HEK293 (cell line): Measurements from ENCODE around the gene AKT3.
A peak's percentile ranks its signal among the peaks of the same experiment; 100 is the strongest.

Experiments used
- CTCF ChIA-PET: fragments of 350-600 bp; formaldehyde crosslinking; extraction: SDS; loops from one replicate; lab custom pipeline; 2021; ENCODE audit warnings: antibody characterized with exemption; lab: Yijun Ruan, JAX
- POLR2A ChIA-PET: fragments of 300-600 bp; formaldehyde crosslinking; extraction: SDS; loops from one replicate; lab custom pipeline; 2020; ENCODE audit warnings: antibody characterized with exemption, inconsistent platforms; lab: Yijun Ruan, JAX
- H3K27ac ChIP-seq: fragments of 200-500 bp; sonication (Bioruptor generic); 2 replicates; pipeline ENCODE4 v1.5.1; 2014; ENCODE audit warnings: low read depth, low read length, control low read depth, inconsistent platforms; ENCODE audit errors: extremely low read depth
- H3K36me3 ChIP-seq, 2 experiments: fragments of 200-500 bp in 1 of 2; sonication (Bioruptor generic) in 1 of 2; 1 replicate in 1 of 2; 2 replicates in 1 of 2; pipeline ENCODE4 v1.5.1; 2014 to 2017; ENCODE audit warnings: inconsistent platforms in 2 of 2, low read length in 2 of 2; ENCODE audit not compliant: control insufficient read depth in 2 of 2, insufficient read depth in 1 of 2
- H3K4me1 ChIP-seq: fragments of 200-500 bp; sonication (Bioruptor generic); 2 replicates; pipeline ENCODE4 v1.5.1; 2014; ENCODE audit warnings: mild to moderate bottlenecking, low read length, inconsistent platforms; ENCODE audit not compliant: control insufficient read depth, insufficient read depth
- H3K4me3 ChIP-seq: 2 replicates; pipeline ENCODE4 v1.5.1; 2011; ENCODE audit warnings: low read depth, mild to moderate bottlenecking, control low read depth, low read length, moderate library complexity
- H3K9me3 ChIP-seq: fragments of 200-500 bp; sonication (Bioruptor generic); 2 replicates; pipeline ENCODE4 v1.5.1; 2014; ENCODE audit warnings: low read depth, low read length, inconsistent platforms; ENCODE audit not compliant: control insufficient read depth, insufficient read depth
- KLF10 ChIP-seq: fragments of 450-650 bp; IDR thresholded peaks from 2 replicates; pipeline ENCODE4 v1.5.1; 2018; ENCODE audit warnings: missing biosample characterization, mild to moderate bottlenecking, missing genetic modification characterization
- KLF8 ChIP-seq: fragments of 450-650 bp; formaldehyde crosslinking; IDR thresholded peaks from 2 replicates; pipeline ENCODE4 v1.5.1; 2016; ENCODE audit warnings: missing biosample characterization, missing genetic modification characterization
- PATZ1 ChIP-seq: fragments of 450-650 bp; formaldehyde crosslinking; IDR thresholded peaks from 2 replicates; pipeline ENCODE4 v1.5.1; 2016; ENCODE audit warnings: missing biosample characterization, missing genetic modification characterization
- ZBTB44 ChIP-seq: fragments of 450-650 bp; IDR thresholded peaks from 2 replicates; pipeline ENCODE4 v1.5.1; 2018; ENCODE audit warnings: missing biosample characterization, mild to moderate bottlenecking, missing genetic modification characterization
- ZFP41 ChIP-seq: fragments of 450-650 bp; formaldehyde crosslinking; IDR thresholded peaks from 2 replicates; pipeline ENCODE4 v1.5.1; 2016; ENCODE audit warnings: missing biosample characterization, missing genetic modification characterization, borderline replicate concordance
- ZFP69B ChIP-seq: fragments of 450-650 bp; formaldehyde crosslinking; IDR thresholded peaks from 2 replicates; pipeline ENCODE4 v1.5.1; 2016; ENCODE audit warnings: missing biosample characterization, missing genetic modification characterization
- ZNF169 ChIP-seq: fragments of 450-650 bp; formaldehyde crosslinking; IDR thresholded peaks from 2 replicates; pipeline ENCODE4 v1.5.1; 2016; ENCODE audit warnings: missing biosample characterization, missing genetic modification characterization
- ZNF2 ChIP-seq: fragments of 450-650 bp; formaldehyde crosslinking; IDR thresholded peaks from 2 replicates; pipeline ENCODE4 v1.5.1; 2016; ENCODE audit warnings: missing biosample characterization, missing genetic modification characterization
- ZNF214 ChIP-seq: fragments of 450-650 bp; formaldehyde crosslinking; IDR thresholded peaks from 2 replicates; pipeline ENCODE4 v1.5.1; 2017; ENCODE audit warnings: missing biosample characterization, mild to moderate bottlenecking, missing genetic modification characterization, borderline replicate concordance
- ZNF362 ChIP-seq: fragments of 450-650 bp; formaldehyde crosslinking; IDR thresholded peaks from 2 replicates; pipeline ENCODE4 v1.5.1; 2016; ENCODE audit warnings: missing biosample characterization, missing genetic modification characterization
- ZNF473 ChIP-seq: fragments of 450-650 bp; formaldehyde crosslinking; IDR thresholded peaks from 2 replicates; pipeline ENCODE4 v1.5.1; 2017; ENCODE audit warnings: missing biosample characterization, missing genetic modification characterization
- ZNF521 ChIP-seq: fragments of 450-650 bp; formaldehyde crosslinking; IDR thresholded peaks from 2 replicates; pipeline ENCODE4 v1.5.1; 2017; ENCODE audit warnings: missing biosample characterization, mild to moderate bottlenecking, missing genetic modification characterization
- ZNF600 ChIP-seq: fragments of 450-650 bp; formaldehyde crosslinking; IDR thresholded peaks from 2 replicates; pipeline ENCODE4 v1.5.1; 2016; ENCODE audit warnings: missing biosample characterization, missing genetic modification characterization
- ZNF660 ChIP-seq: fragments of 450-650 bp; IDR thresholded peaks from 2 replicates; pipeline ENCODE4 v1.5.1; 2018; ENCODE audit warnings: missing biosample characterization, mild to moderate bottlenecking, missing genetic modification characterization
- TF ChIP-seq, protein P1 (sequence below): fragments of 450-650 bp; formaldehyde crosslinking; IDR thresholded peaks from 2 replicates; pipeline ENCODE4 v1.5.1; 2016; ENCODE audit warnings: missing biosample characterization, missing genetic modification characterization
- TF ChIP-seq, protein P2 (sequence below): fragments of 450-650 bp; formaldehyde crosslinking; IDR thresholded peaks from 2 replicates; pipeline ENCODE4 v1.5.1; 2017; ENCODE audit warnings: missing biosample characterization, missing genetic modification characterization
- TF ChIP-seq, protein P3 (sequence below): fragments of 450-650 bp; formaldehyde crosslinking; IDR thresholded peaks from 2 replicates; pipeline ENCODE4 v1.5.1; 2017; ENCODE audit warnings: missing biosample characterization, missing genetic modification characterization

The AKT3 gene

GRCh38 chr1:243842978-243843511, 7.0 kb downstream of the AKT3 start:
- CTCF ChIA-PET: interaction anchor here (0.6 kb wide), 1 partner anchor 11 kb away, joined by 3 read pairs; no protein-coding TSS in a partner anchor
- no peak for TF ChIP-seq ZNF169 (tag by site-specific recombination)
- TF ChIP-seq ZBTB44 (tag by site-specific recombination): peak; percentile 30; the same call in 1 of the 2 replicates
- TF ChIP-seq ZNF660 (tag by site-specific recombination): peak; percentile 71; the same call in 1 of the 2 replicates
- no peak for TF ChIP-seq ZFP41 (tag by site-specific recombination)
- TF ChIP-seq ZNF214: no peak
- TF ChIP-seq ZNF521: no peak
- TF ChIP-seq, protein P1, sequence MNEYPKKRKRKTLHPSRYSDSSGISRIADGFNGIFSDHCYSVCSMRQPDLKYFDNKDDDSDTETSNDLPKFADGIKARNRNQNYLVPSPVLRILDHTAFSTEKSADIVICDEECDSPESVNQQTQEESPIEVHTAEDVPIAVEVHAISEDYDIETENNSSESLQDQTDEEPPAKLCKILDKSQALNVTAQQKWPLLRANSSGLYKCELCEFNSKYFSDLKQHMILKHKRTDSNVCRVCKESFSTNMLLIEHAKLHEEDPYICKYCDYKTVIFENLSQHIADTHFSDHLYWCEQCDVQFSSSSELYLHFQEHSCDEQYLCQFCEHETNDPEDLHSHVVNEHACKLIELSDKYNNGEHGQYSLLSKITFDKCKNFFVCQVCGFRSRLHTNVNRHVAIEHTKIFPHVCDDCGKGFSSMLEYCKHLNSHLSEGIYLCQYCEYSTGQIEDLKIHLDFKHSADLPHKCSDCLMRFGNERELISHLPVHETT (tag by site-specific recombination): no peak
- TF ChIP-seq KLF8 (tag by site-specific recombination): no peak
- no peak for TF ChIP-seq ZNF2 (tag by site-specific recombination)
- TF ChIP-seq KLF10 (tag by site-specific recombination): no peak
- TF ChIP-seq, protein P2, sequence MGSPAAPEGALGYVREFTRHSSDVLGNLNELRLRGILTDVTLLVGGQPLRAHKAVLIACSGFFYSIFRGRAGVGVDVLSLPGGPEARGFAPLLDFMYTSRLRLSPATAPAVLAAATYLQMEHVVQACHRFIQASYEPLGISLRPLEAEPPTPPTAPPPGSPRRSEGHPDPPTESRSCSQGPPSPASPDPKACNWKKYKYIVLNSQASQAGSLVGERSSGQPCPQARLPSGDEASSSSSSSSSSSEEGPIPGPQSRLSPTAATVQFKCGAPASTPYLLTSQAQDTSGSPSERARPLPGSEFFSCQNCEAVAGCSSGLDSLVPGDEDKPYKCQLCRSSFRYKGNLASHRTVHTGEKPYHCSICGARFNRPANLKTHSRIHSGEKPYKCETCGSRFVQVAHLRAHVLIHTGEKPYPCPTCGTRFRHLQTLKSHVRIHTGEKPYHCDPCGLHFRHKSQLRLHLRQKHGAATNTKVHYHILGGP (tag by site-specific recombination): no peak
- no peak for TF ChIP-seq PATZ1 (tag by site-specific recombination)
- TF ChIP-seq, protein P3, sequence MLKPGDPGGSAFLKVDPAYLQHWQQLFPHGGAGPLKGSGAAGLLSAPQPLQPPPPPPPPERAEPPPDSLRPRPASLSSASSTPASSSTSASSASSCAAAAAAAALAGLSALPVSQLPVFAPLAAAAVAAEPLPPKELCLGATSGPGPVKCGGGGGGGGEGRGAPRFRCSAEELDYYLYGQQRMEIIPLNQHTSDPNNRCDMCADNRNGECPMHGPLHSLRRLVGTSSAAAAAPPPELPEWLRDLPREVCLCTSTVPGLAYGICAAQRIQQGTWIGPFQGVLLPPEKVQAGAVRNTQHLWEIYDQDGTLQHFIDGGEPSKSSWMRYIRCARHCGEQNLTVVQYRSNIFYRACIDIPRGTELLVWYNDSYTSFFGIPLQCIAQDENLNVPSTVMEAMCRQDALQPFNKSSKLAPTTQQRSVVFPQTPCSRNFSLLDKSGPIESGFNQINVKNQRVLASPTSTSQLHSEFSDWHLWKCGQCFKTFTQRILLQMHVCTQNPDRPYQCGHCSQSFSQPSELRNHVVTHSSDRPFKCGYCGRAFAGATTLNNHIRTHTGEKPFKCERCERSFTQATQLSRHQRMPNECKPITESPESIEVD (tag by site-specific recombination): peak; percentile 83
- TF ChIP-seq ZNF362 (tag by site-specific recombination): peak; percentile 91
- TF ChIP-seq ZFP69B: no peak
- no peak for TF ChIP-seq ZNF473 (tag by site-specific recombination)
- TF ChIP-seq ZNF600 (tag by site-specific recombination): 0 out of 2 replicates have a peak, but pooled peaks have one; percentile 29
- Histone ChIP-seq H3K4me1 (peaks cover 20% of the 10 kb centered on the region), H3K36me3 (no peaks in the 10 kb centered on the region; a peak in 1 of 3 replicates), H3K4me3 (no peak overlapping the region), H3K9me3 (no peaks in the 10 kb centered on the region), H3K27ac (no peak overlapping the region)
- POLR2A ChIA-PET: no interaction called here
